Measurements from ENCODE around the gene FSTL4.

The FSTL4 gene

DNA sequence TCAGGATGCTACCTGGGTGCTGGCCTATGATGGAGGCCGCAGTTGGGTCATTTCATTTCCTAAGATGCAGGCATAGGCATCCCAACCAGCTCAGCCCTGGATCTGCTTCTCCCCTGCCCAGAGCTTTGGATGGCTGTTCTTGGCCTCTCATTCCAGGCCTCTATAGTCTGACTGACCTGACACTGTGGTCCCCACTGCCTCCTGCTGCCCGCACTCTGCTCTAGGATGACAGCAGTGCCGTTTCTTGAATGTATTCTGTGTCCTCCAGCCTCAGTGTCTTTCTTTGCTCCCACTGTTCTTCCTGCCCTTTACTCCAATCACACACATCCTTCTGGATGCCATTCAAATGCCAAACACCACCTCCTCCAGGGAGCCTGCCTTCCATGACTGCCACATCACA lies 324.8 kb downstream of the FSTL4 start:
- peaks cover 2% of the 10 kb centered on the region for H3K4me1 Mint-ChIP-seq (ENCODE audit: low read depth)
- DNase-seq: peak; percentile 37
- H3K27me3 Mint-ChIP-seq: no peaks in the 10 kb centered on the region
- no peaks in the 10 kb centered on the region for H3K36me3 Mint-ChIP-seq (ENCODE audit: low read depth)
- no peak overlapping the region for H3K27ac Mint-ChIP-seq
- no peak overlapping the region for H3K4me3 Mint-ChIP-seq
- H3K9me3 Mint-ChIP-seq: no peaks in the 10 kb centered on the region

DNA sequence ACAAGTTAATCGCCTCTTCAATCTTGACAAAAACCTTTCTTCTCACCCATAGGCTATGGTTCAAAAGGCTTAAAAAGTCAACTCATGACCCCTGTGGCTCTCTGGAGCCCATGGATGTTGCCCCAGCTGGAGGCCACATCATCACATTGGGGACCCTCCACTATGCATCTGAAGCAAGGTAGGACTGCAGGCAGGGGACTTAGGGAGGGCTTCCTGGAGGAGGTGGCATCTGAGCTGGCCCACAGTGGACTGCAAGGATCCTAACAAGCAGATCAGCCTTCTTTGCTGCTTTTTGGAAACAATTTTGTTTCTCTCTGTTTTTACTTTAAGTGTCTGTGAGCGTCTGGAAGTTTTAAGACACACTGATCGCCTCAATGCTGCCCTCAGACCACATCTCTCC lies 325.9 kb downstream of the FSTL4 start:
- Mint-ChIP-seq H3K27ac (no peak overlapping the region), H3K36me3 (ENCODE audit: low read depth) (no peaks in the 10 kb centered on the region), H3K9me3 (no peaks in the 10 kb centered on the region), H3K4me3 (no peak overlapping the region), H3K27me3 (no peaks in the 10 kb centered on the region), H3K4me1 (ENCODE audit: low read depth) (no peaks in the 10 kb centered on the region)
- DNase-seq: no peak

DNA sequence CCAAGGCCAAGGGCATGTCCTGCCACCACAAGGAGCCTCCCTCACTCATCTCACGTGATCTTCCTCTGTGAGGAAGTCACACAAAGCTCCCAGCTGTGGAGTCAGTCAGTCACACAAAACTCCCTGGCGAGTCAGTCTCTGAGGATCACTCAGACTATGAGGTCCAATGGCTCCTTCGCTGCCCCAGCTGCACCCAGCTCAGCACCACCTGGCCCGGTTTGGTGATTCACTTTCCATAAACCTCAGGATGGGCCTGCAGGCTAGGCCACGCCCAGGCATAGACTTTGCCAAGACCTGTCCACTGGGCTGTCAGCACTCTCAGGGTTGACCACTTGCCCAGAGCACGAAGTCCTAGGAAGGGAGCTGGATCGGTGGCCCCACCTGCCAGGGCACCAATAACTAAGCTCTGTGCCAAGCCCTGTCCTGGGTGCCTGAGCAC lies 326.7 kb downstream of the FSTL4 start:
- no peak overlapping the region for H3K27ac Mint-ChIP-seq
- no peaks in the 10 kb centered on the region for H3K9me3 Mint-ChIP-seq
- no peak for DNase-seq
- H3K4me3 Mint-ChIP-seq: no peak overlapping the region
- H3K27me3 Mint-ChIP-seq: no peaks in the 10 kb centered on the region
- no peaks in the 10 kb centered on the region for H3K4me1 Mint-ChIP-seq (ENCODE audit: low read depth)
- H3K36me3 Mint-ChIP-seq (ENCODE audit: low read depth): no peaks in the 10 kb centered on the region

DNA sequence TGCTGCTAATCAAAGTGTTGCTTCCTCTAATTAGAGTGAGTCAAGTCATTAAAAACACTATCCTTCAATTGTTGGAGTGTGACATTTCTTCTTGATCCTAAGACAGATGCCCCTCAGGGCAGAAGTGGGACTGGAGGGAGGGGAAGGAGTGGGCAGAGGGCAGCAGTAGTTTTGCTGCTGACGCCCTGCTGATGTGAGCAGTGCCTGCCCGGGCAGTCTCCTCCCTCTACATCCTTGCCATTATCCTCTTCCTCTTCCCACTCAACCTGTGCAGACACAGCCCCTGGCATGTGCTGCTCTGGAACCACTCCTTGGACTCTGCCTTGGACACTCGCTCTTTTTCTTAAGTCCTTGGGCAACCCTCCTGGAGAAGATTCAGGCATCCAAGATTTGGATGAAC lies 328.0 kb downstream of the FSTL4 start:
- DNase-seq: no peak
- no peaks in the 10 kb centered on the region for H3K27me3 Mint-ChIP-seq
- no peaks in the 10 kb centered on the region for H3K4me1 Mint-ChIP-seq (ENCODE audit: low read depth)

DNA sequence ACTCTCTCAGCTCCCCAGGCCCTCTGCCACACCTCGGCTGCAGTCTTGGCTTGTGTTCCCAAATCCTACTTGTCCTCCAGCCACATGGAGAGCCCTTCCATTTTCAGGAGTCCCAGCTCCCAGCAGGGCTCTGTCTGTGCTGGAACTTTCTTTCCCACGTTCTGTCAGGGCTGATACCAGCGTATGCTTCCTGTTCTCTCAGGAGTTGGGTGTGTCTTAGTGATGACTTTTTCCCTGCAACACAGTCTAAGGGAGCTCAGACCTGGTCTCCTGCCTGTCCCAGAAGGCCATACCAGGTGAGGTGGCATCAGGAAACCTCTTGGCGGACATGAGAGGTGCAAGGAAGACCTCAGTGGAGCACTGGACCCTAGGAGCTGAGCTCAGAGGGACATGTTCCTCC lies 334.0 kb downstream of the FSTL4 start:
- H3K27me3 Mint-ChIP-seq: no peaks in the 10 kb centered on the region
- no peaks in the 10 kb centered on the region for H3K36me3 Mint-ChIP-seq (ENCODE audit: low read depth)
- H3K4me1 Mint-ChIP-seq (ENCODE audit: low read depth): no peaks in the 10 kb centered on the region
- H3K9me3 Mint-ChIP-seq: no peaks in the 10 kb centered on the region
- DNase-seq: no peak
- no peak overlapping the region for H3K27ac Mint-ChIP-seq
- no peak overlapping the region for H3K4me3 Mint-ChIP-seq

More for the DNA sequence above, 328.0 kb downstream of the FSTL4 start:
- Mint-ChIP-seq H3K4me3 (no peak overlapping the region), H3K36me3 (ENCODE audit: low read depth) (no peaks in the 10 kb centered on the region), H3K9me3 (no peaks in the 10 kb centered on the region), H3K27ac (no peak overlapping the region)

DNA sequence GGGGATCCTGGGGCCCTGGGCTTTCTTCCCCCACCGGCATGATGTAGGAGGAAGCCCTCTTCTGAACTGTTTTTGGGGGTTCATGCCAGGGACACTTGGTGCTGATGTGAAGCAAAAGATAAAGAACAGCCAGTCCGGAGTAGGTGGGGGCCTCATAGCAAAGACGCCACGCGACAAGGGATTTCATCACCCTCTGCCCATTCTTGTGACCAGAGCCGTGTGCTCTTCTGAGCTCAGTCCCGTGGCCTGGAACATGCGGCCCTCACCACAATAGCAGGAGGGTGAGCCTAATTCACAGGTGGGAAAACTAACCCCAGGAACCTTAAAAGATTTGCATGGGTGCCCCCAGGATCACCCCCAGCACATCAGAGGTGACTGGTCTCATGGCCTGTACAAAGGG lies 334.6 kb downstream of the FSTL4 start:
- Mint-ChIP-seq H3K27ac (no peak overlapping the region), H3K4me3 (no peak overlapping the region), H3K4me1 (ENCODE audit: low read depth) (no peaks in the 10 kb centered on the region), H3K27me3 (no peaks in the 10 kb centered on the region), H3K36me3 (ENCODE audit: low read depth) (no peaks in the 10 kb centered on the region), H3K9me3 (no peaks in the 10 kb centered on the region)
- DNase-seq: no peak

DNA sequence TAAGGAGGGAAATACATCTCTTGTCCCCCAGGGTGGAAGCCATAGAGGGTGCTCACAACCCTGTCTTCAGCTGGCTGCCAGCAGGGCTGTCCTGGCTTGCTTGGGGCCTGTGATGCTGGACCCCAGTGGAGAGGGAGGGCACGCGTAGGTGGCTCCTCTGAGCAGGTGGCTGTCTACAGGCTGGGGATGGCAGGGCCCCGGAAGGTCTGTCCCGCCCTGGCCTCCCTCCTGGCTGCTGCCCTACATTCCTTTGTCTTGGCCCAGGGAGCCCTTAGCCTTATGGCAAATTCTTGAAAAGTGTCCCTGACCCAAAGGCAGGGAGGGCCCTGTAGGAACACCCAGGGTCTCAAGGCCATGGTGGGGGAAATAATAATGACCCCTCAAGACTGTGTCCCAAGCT lies 336.2 kb downstream of the FSTL4 start:
- H3K4me1 Mint-ChIP-seq (ENCODE audit: low read depth): no peaks in the 10 kb centered on the region
- no peaks in the 10 kb centered on the region for H3K27me3 Mint-ChIP-seq
- no peaks in the 10 kb centered on the region for H3K9me3 Mint-ChIP-seq
- no peak overlapping the region for H3K27ac Mint-ChIP-seq
- DNase-seq: no peak
- H3K36me3 Mint-ChIP-seq (ENCODE audit: low read depth): no peaks in the 10 kb centered on the region
- H3K4me3 Mint-ChIP-seq: no peak overlapping the region

DNA sequence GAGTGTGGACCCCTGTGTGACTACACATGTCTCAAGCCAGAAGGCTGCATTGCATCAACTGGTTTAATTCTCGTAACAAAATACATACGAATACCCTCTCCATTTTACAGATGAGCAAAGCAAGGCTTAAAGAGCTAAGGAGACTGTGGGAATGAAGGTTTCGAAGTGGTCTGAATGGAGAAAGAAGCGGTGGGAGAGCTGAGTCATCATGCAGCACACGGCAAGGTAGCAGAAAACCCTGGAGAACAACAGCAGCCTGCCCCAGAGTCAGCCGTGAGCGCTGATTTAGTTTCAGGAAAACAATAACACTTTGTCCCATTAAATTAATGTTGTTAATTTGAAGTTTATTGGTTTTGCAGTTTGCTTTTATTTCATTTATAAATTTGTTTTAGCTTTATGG lies 336.7 kb downstream of the FSTL4 start:
- Mint-ChIP-seq H3K27me3 (no peaks in the 10 kb centered on the region), H3K4me3 (no peak overlapping the region), H3K36me3 (ENCODE audit: low read depth) (no peaks in the 10 kb centered on the region)

DNA sequence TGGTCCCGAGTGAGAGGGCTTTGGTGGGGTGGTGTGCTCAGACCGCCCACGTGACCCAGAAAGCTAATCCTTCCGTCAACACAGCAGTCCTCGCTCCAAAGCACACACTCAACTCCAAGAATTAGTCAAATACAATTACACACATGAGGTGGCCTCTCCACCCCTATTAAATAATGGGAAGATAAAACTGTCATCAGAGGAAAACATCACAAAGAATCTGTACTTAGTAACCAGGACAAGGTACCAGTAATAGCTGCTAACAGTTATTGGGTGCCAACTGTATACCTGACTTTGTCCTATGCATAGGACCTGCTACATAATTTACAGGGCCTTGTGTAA lies 337.8 kb downstream of the FSTL4 start:
- no peaks in the 10 kb centered on the region for H3K9me3 Mint-ChIP-seq
- DNase-seq: no peak
- H3K36me3 Mint-ChIP-seq (ENCODE audit: low read depth): no peaks in the 10 kb centered on the region
- H3K4me3 Mint-ChIP-seq: no peak overlapping the region
- H3K4me1 Mint-ChIP-seq (ENCODE audit: low read depth): no peaks in the 10 kb centered on the region
- H3K27ac Mint-ChIP-seq: no peak overlapping the region
- H3K27me3 Mint-ChIP-seq: no peaks in the 10 kb centered on the region

More for the DNA sequence above, 336.7 kb downstream of the FSTL4 start:
- no peak for DNase-seq
- H3K9me3 Mint-ChIP-seq: no peaks in the 10 kb centered on the region
- H3K27ac Mint-ChIP-seq: no peak overlapping the region
- H3K4me1 Mint-ChIP-seq (ENCODE audit: low read depth): no peaks in the 10 kb centered on the region

DNA sequence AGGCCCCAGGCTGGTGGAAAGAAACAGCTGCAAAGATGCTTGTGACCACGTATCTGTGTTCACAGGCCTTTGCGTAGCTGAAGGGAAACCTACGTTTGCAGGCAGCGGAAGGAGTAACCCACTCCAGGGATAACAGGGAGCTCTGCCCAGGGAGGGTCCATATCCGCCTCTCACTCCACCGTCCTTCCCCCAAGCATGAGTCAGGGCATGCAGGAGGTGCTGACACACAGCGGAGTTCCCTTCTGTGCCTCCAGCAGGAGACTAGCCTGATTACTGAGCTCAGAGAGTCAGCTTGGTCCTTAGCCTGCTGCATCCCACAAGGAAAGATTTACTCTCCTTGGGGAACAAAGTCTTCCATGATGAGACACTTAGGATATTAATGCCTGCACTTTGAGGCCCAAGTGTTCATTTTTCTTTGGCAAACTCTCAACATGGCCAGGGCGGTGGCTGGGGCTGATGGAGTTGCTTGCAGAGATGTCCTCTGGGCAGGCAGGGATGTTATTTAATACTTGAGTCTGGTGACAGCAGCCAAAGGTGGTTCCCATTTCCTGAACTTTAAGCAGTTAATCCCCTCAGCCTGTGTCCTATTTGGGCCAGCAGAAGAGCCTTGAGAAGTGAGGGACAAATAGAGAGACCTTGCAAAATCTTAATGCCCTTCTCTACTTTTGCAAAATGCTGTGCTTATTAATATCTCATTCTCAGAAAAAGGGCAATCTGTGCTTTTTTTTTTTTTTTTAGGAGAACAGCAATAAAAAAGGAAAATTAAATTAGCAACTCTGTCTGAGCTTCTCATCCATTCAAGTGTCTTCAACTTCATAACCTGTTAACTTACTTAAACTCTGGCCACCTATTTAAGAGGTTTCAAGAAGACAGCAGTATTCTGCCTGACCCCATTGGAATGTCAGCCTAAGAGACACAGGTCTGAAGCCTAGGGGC lies 338.4 kb downstream of the FSTL4 start:
- no peak overlapping the region for H3K4me3 Mint-ChIP-seq
- H3K4me1 Mint-ChIP-seq (ENCODE audit: low read depth): no peaks in the 10 kb centered on the region
- DNase-seq: no peak
- no peaks in the 10 kb centered on the region for H3K9me3 Mint-ChIP-seq
- no peaks in the 10 kb centered on the region for H3K36me3 Mint-ChIP-seq (ENCODE audit: low read depth)
- H3K27ac Mint-ChIP-seq: no peak overlapping the region
- H3K27me3 Mint-ChIP-seq: no peaks in the 10 kb centered on the region

DNA sequence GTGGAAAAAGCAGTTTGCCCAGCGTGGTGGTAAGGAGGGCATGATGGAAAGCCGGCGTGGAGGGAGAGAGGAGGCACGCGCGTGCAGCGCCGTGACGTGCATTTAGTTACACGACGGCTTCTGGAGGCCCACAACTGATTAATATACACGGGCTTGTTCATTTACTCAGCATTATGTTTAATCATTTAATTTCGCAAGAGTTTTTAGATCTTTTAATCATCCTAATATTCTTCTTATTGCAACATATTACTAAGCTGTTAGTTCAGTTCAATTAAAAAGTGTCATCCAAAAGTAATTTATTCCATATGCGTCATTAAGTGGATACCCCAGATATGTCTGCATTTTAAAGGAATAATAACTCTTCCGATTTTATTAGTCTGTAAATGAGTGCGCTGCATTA lies 340.0 kb downstream of the FSTL4 start:
- no peaks in the 10 kb centered on the region for H3K27me3 Mint-ChIP-seq
- H3K4me1 Mint-ChIP-seq (ENCODE audit: low read depth): no peaks in the 10 kb centered on the region
- no peaks in the 10 kb centered on the region for H3K36me3 Mint-ChIP-seq (ENCODE audit: low read depth)
- H3K4me3 Mint-ChIP-seq: no peak overlapping the region
- H3K27ac Mint-ChIP-seq: no peak overlapping the region
- DNase-seq: no peak
- H3K9me3 Mint-ChIP-seq: no peaks in the 10 kb centered on the region

DNA sequence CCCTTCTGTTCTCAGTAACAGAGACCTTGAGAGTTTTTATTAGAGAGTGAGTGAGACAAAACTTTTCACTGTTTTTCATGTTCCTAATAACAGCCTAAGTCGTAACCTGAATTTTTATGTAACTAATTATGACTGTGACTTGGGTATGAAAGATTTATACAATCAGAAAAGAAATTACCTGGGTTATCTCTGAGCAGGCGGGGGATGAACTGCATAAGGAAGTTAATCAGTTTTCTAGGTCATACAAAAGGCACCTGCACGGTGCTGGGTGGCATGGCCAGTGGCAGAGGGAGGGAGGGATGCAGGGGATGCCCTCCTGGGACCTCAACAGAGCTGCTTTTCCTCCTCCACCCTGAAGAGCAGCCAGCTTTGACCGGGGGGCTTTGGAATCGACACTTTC lies 340.7 kb downstream of the FSTL4 start:
- Mint-ChIP-seq H3K9me3 (no peaks in the 10 kb centered on the region), H3K36me3 (ENCODE audit: low read depth) (no peaks in the 10 kb centered on the region), H3K4me3 (no peak overlapping the region), H3K4me1 (ENCODE audit: low read depth) (no peaks in the 10 kb centered on the region), H3K27me3 (no peaks in the 10 kb centered on the region), H3K27ac (no peak overlapping the region)
- DNase-seq: no peak

DNA sequence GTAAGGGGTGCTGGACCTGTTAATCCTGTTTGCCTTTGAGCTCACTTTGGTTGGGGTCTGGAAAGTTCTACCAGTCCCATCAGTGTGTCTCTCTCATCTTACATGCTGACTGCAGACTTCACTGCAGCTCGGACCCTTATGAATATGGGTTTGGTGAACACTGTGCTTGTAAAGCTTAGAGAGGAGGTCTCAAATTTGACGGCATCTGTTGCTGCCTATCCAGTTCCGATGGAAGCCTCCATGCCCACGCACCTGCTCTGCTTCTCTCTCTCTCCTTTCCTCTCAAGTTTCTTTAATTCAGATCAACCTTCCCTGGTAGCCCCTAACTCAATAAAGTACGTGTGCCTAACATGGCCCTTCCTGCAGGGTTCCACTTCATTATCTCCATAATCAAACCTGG lies 342.6 kb downstream of the FSTL4 start:
- Mint-ChIP-seq H3K27me3 (no peaks in the 10 kb centered on the region), H3K9me3 (no peaks in the 10 kb centered on the region), H3K36me3 (ENCODE audit: low read depth) (no peaks in the 10 kb centered on the region), H3K4me3 (no peak overlapping the region), H3K27ac (no peak overlapping the region), H3K4me1 (ENCODE audit: low read depth) (no peaks in the 10 kb centered on the region)
- DNase-seq: no peak

DNA sequence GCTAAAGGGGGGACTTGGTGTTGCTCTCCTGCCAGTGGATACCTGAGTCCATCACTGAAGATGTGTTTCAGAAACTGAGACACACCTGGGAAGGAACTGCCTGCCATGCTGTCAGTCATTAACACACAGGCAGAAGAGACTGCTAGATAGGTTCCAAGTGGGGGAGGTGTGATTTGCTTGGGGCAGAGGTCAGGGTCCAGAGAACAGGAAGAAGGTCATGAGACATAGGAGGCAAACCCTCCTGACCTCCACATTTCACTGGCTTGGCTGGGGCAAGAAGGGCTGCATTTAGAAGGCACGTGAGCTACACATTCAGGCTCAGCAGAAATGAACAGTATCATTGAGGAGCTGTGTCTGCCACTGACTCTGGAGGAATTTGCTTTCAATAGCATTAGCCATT lies 344.7 kb downstream of the FSTL4 start:
- no peak overlapping the region for H3K4me3 Mint-ChIP-seq
- no peak overlapping the region for H3K27ac Mint-ChIP-seq
- no peaks in the 10 kb centered on the region for H3K9me3 Mint-ChIP-seq
- DNase-seq: no peak
- H3K36me3 Mint-ChIP-seq (ENCODE audit: low read depth): no peaks in the 10 kb centered on the region
- no peaks in the 10 kb centered on the region for H3K4me1 Mint-ChIP-seq (ENCODE audit: low read depth)
- H3K27me3 Mint-ChIP-seq: no peaks in the 10 kb centered on the region

DNA sequence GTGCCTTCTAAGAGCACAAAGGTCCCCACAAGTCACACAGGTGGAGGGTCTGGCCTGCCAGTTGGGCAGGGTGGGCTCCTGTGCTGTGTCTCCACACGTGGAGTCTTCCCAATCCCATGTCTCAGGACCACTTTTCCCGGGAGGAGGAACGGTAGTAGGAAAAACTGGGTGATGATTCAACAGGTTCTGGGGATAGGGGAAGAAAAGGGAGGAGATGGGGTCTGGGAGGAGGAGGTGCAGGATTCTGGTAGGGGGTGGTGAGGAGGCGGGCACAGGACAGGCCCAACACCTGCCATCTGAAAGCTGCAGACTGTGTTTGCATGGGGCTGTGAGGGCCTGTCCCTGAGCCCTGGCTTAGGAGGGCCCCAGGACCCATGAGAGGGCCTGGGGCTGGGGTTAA lies 345.4 kb downstream of the FSTL4 start:
- Mint-ChIP-seq H3K4me3 (no peak overlapping the region), H3K9me3 (no peaks in the 10 kb centered on the region), H3K36me3 (ENCODE audit: low read depth) (no peaks in the 10 kb centered on the region), H3K27ac (no peak overlapping the region), H3K27me3 (no peaks in the 10 kb centered on the region), H3K4me1 (ENCODE audit: low read depth) (no peaks in the 10 kb centered on the region)
- DNase-seq: no peak

DNA sequence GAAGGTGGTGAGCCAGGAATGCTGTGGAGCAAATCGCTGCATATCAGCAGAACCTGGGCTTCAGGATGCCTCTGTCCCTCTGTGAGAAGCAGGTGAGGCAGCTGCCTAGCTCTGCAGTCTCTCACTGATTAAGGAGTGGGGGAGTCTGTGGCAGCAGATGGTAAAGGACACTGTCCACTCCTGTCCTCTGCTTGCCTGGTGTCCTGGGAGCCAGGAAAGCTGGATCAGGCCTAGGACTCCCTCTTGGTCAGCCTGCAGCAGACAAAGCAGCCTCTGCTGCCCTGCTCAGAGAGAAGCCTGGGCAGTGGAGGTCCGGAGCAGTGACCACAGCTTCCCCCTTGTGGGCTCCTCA lies 345.8 kb downstream of the FSTL4 start:
- Mint-ChIP-seq H3K27me3 (no peaks in the 10 kb centered on the region), H3K9me3 (no peaks in the 10 kb centered on the region), H3K27ac (no peak overlapping the region), H3K36me3 (ENCODE audit: low read depth) (no peaks in the 10 kb centered on the region), H3K4me3 (no peak overlapping the region), H3K4me1 (ENCODE audit: low read depth) (no peaks in the 10 kb centered on the region)
- DNase-seq: no peak

All from activated T-cell treated with anti-CD3 and anti-CD28 coated beads, Interleukin-2, amount 50 U/mL, for 24 hours (primary cell).